Activated CD4-positive, alpha-beta T cell treated with anti-CD3 and anti-CD28 coated beads for 48 hours (primary cell): ENCODE data around the gene ADAMTSL4.
"Not testable (repeated sequence)": the region's sequence is repeated elsewhere in the genome, so short reads cannot be mapped to it uniquely, and the experiment has no call there.

Experiments used
- DNase-seq: peaks from one replicate; pipeline ENCODE4 v3.0.0-alpha.2; 2020

Gene ADAMTSL4

GRCh38 chr1:150555971-150556865, 7.0 kb downstream of the ADAMTSL4 start:
- no peak for DNase-seq

- no peak for DNase-seq
These were observed 7.9 kb downstream of the ADAMTSL4 start for GRCh38 chr1:150557065-150557600.

- DNase-seq = no peak
These were observed 8.6 kb downstream of the ADAMTSL4 start for GRCh38 chr1:150557813-150558212.

- DNase-seq = no peak
These were observed 9.1 kb downstream of the ADAMTSL4 start for GRCh38 chr1:150558303-150558704.

GRCh38 chr1:150558761-150559655, 9.8 kb downstream of the ADAMTSL4 start:
- no peak for DNase-seq

- DNase-seq = no peak
These were observed 10.4 kb downstream of the ADAMTSL4 start for GRCh38 chr1:150559656-150560010.

- DNase-seq = peak; percentile 85
These were observed 10.8 kb downstream of the ADAMTSL4 start for GRCh38 chr1:150560011-150560438.

DNA sequence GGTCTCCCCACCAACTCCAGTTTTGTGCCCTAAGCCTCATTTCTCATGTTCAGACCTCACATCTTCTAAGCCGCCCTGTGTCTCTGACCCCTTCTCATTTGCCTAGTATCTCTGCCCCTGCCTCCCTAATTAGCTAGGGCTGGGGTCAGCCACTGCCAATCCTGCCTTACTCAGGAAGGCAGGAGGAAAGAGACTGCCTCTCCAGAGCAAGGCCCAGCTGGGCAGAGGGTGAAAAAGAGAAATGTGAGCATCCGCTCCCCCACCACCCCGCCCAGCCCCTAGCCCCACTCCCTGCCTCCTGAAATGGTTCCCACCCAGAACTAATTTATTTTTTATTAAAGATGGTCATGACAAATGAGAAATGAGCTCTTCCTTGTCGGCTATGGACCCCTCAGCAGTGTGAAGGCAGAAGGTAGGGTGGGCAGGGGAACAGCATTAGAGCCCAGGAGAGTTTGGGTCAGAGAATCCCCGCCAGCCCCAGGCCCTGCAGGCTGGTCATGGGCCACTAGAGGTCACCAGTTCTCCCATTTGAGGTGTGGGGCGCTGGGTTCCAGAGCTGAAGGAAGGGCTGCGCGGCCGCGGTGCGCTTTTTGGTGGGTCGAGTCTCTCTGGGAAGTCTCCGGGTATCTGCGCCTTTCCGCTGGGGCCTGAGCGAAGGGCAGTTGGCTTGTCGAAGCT, 11.5 kb downstream of the ADAMTSL4 start:
- peak; percentile 93 for DNase-seq

- peak; percentile 78 for DNase-seq
These were observed 12.2 kb downstream of the ADAMTSL4 start for GRCh38 chr1:150561254-150561973.

DNA sequence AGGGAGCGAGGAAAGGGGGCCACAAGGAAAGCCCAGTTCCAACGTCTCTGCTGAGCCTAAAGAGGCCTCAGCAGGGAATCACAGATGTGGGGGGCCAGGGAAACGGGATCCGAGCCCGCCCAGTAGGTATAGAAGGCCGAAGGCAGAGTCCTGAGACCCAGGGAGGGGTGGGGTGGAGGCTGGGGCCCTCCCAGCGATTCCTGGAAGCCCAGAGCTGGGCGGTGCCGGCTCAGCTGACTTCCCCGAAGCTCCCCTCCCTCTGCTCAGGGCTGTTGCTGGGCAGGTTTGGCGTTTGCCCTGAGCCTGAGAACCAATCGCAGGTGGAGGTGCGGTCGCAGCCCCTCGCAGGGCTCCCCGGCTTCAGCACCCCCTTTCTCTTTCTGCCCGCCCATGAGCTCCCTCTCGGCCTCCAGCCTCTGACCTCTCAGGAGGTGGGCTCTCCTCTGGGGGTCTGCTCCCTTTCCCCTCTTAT, 12.8 kb downstream of the ADAMTSL4 start:
- peak; percentile 95 for DNase-seq

DNA sequence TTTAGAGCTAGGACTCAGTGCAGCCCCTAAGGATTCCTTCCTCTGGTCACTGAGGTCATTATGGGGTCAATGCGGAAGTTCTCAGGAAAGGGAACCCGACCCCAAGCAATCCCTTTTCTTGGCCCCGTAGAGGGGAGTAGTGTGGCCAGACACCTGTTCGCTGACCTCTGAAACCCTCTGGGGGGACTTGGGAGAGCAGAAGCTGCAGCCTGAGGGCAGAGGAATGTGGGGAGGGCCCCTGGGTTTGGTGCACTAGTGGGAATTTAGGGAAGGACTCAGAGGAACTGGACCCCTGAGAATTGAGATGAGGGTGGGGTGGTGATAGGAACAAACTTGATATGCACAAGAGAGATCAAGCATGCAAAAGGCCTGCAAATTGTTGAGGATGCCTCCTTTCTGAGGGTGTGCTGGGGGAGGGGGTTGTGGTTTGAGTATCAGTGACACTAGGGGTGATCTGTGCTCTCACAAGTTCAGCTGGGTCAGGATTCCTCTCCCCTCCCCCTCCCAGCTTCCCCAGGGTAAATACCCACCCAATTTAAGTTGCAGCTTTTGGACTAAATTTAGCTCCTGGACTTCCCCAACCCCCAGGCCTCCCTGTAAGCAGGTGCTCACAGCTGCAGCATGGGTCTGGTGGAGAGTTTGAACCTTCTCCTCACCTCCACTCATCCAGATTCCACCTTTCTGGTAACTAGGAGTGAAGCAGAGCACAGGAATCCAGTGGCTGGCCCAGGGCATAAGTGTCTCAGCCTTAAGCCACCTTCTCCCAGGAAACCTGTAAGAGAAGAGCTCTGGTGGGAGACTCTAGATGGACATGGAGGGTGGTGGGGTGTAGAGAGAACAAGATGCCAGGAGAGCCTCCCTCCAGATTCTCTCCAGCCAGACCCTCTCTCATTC, 13.5 kb downstream of the ADAMTSL4 start:
- peak; percentile 87 for DNase-seq

DNA sequence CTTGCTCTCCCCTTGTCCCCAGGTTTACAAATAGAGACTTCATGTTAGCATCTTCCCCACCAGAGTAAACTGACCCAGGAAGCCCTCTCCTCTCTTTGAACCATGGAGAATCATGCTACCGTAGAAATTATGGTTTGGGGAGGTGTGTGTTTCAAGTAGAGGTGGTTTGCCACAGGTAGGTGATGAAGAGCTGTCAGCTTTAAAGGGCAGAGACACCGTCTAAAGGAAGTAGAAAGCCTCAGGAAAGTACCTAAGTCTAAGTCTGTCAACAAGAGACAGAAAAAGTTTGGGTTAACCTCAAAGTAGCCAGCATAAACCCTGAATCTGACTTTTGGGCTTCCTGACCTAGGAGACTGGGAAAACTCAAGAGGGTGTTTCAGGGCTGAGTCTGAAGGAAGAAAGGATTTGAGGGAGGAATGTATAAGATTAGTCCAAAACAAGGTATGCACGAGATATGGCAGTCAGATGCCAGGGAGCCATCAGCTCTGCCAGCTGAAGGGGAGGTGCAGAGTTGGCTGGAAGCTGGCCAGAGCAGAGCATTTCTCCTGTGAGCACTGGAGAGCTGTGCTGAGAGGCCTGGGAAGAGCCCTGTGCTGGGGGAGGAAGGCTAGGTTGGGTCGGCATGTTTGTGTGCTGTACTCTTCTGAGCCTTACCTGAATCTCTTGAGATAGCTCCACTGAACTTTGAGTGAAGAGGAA, 14.3 kb downstream of the ADAMTSL4 start:
- DNase-seq = peak; percentile 51

DNA sequence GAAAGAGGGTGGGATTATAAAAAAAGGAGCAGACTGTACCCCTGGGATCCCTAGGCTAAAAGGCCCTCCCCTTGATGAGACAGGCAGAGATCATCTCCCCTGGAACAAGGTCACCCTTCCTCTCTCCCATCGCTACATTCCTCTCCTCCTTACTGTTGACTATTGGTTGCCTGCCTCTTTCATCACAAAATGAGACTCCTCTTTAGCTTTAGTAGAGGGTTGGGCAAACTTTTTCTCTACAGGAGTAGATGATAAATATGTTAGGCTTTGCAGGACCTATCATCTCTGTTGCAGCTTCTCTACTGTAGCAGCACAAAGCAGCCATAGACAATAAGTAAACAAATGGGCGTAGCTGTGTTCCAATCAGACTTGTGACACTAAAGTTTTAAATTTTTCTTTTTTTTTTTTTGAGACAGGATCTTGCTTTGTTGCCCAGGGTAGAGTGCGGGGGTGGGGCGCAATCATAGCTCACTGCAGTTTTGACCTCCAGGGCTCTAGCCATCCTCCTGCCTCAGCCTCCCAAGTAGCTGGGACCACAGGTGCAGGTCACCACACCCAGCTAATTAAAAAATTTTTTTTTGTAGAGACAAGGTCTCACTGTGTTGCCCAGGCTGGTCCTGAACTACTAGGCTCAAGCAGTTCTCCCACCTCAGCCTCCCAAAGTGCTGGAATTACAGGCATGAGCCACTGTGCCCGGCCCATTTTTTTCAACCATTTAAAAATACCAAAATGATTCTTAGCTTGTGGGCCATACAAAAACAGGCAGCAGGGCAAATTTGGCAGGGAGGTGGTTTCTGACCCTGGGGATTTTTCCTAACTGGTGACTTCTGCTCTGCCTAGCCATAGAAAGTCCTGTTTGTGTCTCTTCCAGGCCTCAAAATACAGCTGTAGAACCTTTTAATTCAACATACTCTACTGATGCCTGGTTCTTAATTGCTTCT, 15.1 kb downstream of the ADAMTSL4 start:
- DNase-seq = no peak

DNA sequence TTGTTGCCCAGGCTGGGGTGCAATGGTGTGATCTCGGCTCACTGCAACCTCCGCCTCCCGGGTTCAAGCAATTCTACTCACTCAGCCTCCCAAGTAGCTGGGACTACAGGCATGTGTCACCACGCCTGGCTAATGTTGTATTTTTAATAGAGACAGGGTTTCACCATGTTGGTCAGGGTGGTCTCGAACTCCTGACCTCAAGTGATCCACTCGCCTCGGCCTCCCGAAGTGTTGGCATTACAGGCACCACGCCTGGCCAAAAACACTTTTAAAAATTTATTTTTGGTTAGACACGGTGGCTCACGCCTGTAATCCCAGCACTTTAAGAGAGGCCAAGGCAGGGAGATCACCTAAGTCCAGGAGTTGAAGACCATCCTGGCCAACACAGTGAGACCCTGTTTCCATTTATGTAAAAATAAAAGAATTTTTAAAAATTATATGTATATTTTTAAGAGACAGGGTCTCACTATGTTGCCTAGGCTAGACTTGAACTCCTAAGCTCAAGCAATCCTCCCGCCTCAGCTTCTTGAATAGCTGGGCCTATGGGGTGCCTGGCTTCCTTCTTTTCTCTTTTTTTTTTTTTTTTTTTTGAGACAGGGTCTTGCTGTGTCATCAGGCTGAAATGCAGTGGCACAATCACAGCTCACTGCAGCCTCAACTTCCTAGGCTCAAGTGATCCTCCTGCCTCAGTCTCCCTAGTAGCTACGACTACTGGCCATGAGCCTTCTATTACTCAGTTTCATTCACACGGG, 16.2 kb downstream of the ADAMTSL4 start:
- not testable (repeated sequence) for DNase-seq

DNA sequence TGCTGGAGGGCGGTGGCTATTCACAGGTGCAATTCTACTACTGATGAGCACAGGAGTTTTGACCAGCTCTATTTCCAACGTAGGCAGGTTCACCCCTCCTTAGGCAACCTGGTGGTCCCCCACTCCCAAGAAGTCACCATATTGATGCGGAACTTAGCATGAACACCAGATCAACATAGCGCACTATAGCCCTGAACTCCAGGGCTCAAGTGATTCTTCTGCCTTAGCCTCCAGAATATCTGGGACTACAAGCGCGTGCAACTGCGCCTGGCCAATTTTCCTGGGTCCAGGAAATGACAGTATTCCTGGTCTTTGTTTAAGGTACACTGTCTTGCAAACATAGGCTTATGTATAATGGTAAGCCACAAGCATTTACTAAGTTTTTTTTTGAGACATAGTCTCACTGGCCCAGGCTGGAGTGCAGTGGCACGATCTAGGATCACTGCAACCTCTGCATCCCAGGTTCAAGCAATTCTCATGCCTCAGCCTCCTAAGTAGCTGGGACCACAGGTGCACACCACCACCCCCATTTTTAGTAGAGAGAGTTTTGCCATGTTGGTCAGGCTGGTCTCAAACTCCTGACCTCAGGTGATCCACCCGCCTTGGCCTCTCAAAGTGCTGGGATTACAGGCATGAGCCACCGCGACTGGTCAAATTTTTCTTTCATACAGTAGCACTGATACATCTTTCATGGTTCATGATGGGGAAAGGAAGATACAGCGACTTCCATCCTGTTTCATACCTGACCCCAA, 17.6 kb downstream of the ADAMTSL4 start:
- DNase-seq = no peak

DNA sequence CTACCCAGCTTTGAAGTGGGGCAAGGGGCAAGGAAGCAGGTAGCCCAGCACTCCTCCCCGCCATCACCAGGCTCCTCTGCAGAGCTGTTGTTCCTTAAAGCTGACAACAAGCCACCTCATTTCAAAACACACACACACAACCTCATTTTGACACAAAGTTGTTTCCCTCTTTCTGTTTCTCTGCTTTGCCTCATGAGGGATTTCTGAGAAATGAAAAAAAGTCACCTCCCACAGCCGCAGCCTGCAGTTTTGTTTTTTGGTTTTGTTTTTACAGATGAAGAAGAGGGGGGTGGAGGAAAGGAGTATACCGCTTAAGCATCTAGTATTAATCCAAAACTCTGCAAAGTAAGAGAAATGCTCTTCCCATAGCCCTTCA, 18.1 kb downstream of the ADAMTSL4 start:
- DNase-seq = peak; percentile 73
